Progenitor cell of endocrine pancreas (in vitro differentiated cells): ENCODE data around the gene ATP5MC3. TPM values are rescaled to one million over a fixed set of nuclear protein-coding genes. Genes with fewer than 3 reads are reported as not detected.

Experiments used
- DNase-seq: peaks from one replicate; pipeline ENCODE4 v3.0.0; 2021; ENCODE audit warnings: low spot score; ENCODE audit not compliant: unreplicated experiment
- H3K27ac Mint-ChIP-seq: 2 replicates; pipeline ENCODE4 v1.8.0; 2021; ENCODE audit warnings: mild to moderate bottlenecking, moderate library complexity, mixed read lengths
- H3K27me3 Mint-ChIP-seq: 2 replicates; pipeline ENCODE4 v1.8.0; 2021; ENCODE audit warnings: mixed read lengths
- H3K36me3 Mint-ChIP-seq: 2 replicates; pipeline ENCODE4 v1.8.0; 2022; ENCODE audit warnings: mixed read lengths; ENCODE audit not compliant: insufficient read depth
- H3K4me1 Mint-ChIP-seq: 2 replicates; pipeline ENCODE4 v1.8.0; 2021; ENCODE audit warnings: low read depth, mixed read lengths
- H3K4me3 Mint-ChIP-seq: 2 replicates; pipeline ENCODE4 v1.8.0; 2021; ENCODE audit warnings: low read depth, mild to moderate bottlenecking, moderate library complexity, mixed read lengths
- H3K9me3 Mint-ChIP-seq: 2 replicates; pipeline ENCODE4 v1.8.0; 2021; ENCODE audit warnings: low read depth, mixed read lengths
- total RNA-seq: library from RNA; stranded (reverse); gene quantifications from 2 replicates; pipeline ENCODE4 v1.2.1, GENCODE V29; 2021
- TF ChIP-seq, protein P1 (sequence below): fragments of 200-600 bp; sonication (generic); IDR thresholded peaks from one replicate; pipeline ENCODE4 v1.5.0; 2021; ENCODE audit warnings: antibody characterized with exemption, mild to moderate bottlenecking; ENCODE audit not compliant: unreplicated experiment

Gene ATP5MC3
- total RNA-seq, 1 donor from 2014 or later, result 185 TPM

GRCh38 chr2:175164235-175164634 is 17.3 kb downstream of the ATP5MC3 start:
- Mint-ChIP-seq H3K4me1 (peaks cover 14% of the 10 kb centered on the region), H3K9me3 (no peaks in the 10 kb centered on the region), H3K27me3 (no peaks in the 10 kb centered on the region), H3K27ac (no peak overlapping the region), H3K4me3 (no peak overlapping the region), H3K36me3 (peaks cover 2% of the 10 kb centered on the region)
- TF ChIP-seq, protein P1, sequence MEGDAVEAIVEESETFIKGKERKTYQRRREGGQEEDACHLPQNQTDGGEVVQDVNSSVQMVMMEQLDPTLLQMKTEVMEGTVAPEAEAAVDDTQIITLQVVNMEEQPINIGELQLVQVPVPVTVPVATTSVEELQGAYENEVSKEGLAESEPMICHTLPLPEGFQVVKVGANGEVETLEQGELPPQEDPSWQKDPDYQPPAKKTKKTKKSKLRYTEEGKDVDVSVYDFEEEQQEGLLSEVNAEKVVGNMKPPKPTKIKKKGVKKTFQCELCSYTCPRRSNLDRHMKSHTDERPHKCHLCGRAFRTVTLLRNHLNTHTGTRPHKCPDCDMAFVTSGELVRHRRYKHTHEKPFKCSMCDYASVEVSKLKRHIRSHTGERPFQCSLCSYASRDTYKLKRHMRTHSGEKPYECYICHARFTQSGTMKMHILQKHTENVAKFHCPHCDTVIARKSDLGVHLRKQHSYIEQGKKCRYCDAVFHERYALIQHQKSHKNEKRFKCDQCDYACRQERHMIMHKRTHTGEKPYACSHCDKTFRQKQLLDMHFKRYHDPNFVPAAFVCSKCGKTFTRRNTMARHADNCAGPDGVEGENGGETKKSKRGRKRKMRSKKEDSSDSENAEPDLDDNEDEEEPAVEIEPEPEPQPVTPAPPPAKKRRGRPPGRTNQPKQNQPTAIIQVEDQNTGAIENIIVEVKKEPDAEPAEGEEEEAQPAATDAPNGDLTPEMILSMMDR, result no peak
- no peak for DNase-seq

GRCh38 chr2:175158894-175159293 is 22.6 kb downstream of the ATP5MC3 start:
- Mint-ChIP-seq H3K9me3 (no peaks in the 10 kb centered on the region), H3K36me3 (peaks cover 5% of the 10 kb centered on the region), H3K4me3 (no peak overlapping the region), H3K27me3 (no peaks in the 10 kb centered on the region), H3K4me1 (no peaks in the 10 kb centered on the region), H3K27ac (no peak overlapping the region)
- no peak for DNase-seq
- TF ChIP-seq, protein P1, result no peak

GRCh38 chr2:175156534-175156933 is 25.0 kb downstream of the ATP5MC3 start:
- Mint-ChIP-seq H3K27me3 (no peaks in the 10 kb centered on the region), H3K9me3 (no peaks in the 10 kb centered on the region), H3K4me1 (no peaks in the 10 kb centered on the region), H3K4me3 (no peak overlapping the region), H3K27ac (peak overlapping the region; percentile 10), H3K36me3 (peaks cover 5% of the 10 kb centered on the region)
- no peak for DNase-seq
- TF ChIP-seq, protein P1, result no peak

DNA sequence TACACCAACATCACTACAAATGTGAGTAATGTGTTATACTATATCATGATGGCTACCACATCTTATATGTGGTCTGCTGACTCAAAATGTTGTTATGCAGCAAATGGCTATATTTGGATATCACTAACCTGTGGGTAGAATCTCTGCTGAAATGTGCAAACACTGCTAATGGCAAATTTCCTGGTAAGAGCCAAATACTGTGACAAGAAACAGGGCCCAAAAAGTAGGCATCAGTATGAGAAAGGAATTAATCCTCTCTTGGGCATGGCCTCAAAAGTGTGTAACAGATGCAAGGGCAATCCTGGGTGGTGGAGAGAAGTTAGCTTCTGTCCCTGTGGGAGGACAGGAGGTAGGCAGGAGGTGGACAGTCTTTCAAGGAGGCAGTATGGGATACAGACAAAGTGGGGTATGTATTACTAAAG is 26.8 kb downstream of the ATP5MC3 start:
- Mint-ChIP-seq H3K4me1 (peaks cover under 1% of the 10 kb centered on the region), H3K27ac (no peak overlapping the region), H3K27me3 (no peaks in the 10 kb centered on the region), H3K4me3 (no peak overlapping the region), H3K36me3 (peaks cover 6% of the 10 kb centered on the region), H3K9me3 (no peaks in the 10 kb centered on the region)
- no peak for DNase-seq
- TF ChIP-seq, protein P1, result no peak

DNA sequence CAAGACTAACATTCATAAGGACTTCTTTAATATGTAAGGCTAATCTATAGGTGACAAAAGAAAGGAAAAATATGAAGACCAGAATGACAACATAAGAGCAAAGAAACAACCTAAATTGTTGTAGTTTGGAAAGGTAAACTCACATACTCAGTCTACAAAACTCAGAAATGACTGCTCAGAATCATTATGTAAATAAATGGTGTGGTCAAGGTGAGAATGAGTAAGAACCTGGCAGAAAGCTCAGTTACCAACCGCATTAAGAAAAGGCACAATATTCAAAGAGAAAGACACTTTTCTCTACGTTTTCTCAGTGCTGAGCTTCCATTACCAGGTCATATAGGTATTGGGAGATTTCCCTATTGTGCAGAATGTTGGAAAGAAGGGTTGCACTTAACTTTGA is 29.3 kb downstream of the ATP5MC3 start:
- no peak overlapping the region for H3K27ac Mint-ChIP-seq
- no peak for DNase-seq
- TF ChIP-seq, protein P1, result no peak
- no peak overlapping the region for H3K4me3 Mint-ChIP-seq
- H3K27me3 Mint-ChIP-seq, result no peaks in the 10 kb centered on the region
- no peaks in the 10 kb centered on the region for H3K9me3 Mint-ChIP-seq
- H3K4me1 Mint-ChIP-seq, result peaks cover 13% of the 10 kb centered on the region
- H3K36me3 Mint-ChIP-seq, result peaks cover 16% of the 10 kb centered on the region
